ENCODE data around the gene STRA6. TPM values are rescaled to one million over a fixed set of nuclear protein-coding genes. Genes with fewer than 3 reads are reported as not detected.

STRA6 gene
- total RNA-seq, 1 experiment from 2014 or later = 0.17 TPM

DNA sequence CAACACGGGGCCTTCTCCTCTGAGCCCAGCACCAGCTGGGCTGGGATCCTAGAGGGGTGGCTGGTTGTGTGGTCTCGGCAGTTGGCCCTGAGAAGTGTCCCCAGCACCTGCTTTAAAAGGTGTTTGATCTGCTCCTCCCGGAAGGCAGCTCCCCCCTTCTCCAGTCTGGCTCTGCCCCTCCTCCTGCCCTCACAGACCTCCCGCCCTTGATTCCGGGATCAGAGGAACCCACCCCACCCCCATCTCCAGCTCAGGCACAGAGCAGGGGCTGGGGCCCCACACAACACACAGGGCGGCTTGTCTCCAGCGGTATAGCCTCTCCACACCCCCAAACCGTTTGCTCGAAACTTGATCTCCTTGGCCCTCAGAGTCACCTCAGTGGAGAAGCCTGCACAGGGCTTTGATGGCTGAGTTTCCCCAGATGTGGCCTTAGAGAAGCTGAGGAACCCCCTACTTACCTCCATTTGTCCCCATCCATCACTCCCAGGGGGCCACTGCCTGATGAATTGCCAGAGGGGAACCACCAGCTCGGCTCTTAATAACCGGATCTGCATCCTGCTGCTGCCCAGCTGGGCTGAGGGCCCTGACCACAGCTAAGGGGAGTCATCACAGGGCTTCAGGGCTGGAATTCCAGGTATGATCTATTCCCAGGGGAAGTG, 6.4 kb upstream of the STRA6 start:
- no peak for DNase-seq (ENCODE audit: extremely low read depth, low read depth)

DNA sequence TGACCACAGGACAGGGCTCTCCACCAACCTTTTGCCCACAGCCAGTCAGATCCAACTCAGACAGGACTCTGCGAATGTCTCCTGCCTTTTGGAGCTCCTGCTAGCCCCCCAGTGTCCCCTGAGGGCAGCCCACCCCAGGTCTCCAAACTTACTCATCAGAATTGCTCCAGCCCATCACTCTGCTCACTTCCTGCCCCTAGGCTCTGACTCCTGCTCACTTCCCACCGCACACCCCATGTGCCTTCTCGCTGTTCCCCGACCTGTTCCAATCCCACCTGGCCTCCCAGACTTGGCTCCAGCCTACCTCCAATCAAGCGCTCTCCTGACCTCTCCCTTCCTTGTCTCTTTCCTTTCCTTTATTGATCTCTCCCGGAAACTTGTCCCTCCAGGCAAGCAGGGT, 5.9 kb upstream of the STRA6 start:
- DNase-seq (ENCODE audit: extremely low read depth, low read depth) = no peak

DNA sequence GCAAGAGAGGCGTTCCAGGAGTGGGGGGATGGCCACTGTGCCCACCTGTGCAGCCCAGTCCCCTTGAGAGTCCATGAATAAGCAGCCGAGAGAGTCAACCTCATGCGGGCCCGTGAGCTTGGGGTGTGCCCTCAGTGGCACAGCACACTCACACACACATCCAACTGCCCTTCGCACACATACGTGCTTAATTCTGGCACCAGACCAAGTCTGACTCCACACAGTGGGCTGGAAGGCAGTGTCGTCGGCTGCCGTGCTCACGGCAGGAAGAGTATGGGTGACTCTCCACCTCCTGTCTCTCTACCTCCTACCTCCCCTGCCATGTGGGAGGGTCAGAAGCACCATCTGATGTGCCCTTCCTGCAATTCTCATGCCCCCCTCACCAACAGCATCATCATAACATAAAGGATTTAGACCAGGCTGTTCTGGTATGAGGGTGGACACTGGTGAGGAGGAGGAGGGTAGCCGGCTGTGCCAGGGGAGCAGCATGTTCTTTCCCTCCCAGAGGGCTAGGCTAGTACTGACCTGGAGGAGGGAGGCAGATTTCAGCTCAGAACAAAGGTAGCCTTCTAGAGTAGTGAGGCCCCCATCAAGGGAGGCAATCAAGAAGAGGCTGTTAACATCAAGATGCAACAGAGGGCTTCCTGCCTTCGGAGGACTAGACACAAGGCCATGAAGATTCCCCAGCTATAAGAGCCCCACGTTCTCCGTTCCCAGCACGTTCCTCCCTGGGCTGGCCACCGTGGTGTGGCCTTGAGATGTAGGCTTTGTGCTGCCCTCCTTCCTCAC, 5.3 kb upstream of the STRA6 start:
- DNase-seq (ENCODE audit: extremely low read depth, low read depth) = no peak

DNA sequence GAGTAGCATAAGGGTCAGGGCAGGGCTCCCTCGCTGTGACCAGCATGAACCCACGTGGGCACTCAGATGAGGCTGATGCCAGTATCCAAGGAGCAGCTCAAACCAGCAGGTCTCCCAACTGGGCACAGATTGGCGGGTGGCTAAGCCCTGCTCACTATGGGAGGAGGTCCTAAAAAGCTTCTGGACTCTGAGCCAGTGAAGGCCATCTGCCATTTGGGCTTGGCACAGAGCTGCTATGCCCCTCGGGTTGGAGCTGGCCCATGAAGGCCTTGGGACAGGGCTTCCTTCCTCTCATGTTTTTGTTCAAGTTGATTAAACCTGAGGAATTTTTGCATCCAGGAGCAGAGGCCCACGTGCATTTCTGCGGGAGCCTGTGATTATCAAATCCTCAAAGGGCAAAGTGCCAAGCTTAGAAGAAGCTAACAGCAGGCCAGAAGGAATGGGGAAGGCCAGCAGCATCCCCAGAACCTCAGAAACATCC, 4.3 kb upstream of the STRA6 start:
- DNase-seq (ENCODE audit: extremely low read depth, low read depth) = no peak

DNA sequence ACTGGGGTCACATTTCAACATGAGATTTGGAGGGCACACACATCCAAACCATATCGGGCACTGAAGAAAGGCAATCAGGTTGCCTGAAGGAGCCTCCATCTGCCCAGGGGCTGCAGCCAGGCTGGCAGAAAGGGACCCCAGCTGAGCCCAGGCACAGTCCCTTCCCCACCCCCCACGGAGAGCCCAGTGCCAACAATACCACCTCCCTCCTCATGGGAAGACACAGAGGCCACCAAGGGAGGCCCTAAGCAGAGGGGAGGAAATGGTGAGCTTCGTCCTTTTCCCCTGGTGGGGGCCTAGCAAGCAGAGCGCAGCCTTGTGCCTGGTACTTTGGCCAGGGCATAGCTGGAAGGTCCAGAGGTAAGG, 3.0 kb upstream of the STRA6 start:
- no peak for DNase-seq (ENCODE audit: extremely low read depth, low read depth)

DNA sequence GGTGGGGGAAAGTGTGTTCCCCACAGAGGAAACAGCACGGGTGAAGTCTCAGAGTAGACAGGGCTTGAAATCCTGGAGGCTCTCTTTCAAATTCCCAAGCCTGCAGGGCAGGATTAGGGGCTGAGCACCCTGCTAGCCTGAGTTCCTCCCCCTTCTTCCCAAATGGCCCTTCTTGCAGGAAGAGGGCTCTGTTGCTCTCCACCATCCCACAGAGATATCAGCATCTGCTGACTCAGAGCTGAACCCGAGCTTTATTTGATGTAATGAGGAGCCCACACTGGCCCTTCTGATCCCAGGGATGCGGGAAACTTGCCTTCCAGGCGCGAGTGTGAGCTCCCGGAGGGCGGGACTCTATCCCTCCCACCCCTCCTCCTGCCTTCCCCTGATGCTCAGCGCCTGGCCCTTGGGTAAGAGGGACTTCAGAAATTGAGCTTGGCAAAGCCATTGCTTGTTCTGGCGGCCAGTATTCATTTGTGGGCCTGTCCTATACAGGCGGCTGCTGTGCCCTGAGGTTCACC, 1.4 kb upstream of the STRA6 start:
- DNase-seq (ENCODE audit: extremely low read depth, low read depth) = no peak

DNA sequence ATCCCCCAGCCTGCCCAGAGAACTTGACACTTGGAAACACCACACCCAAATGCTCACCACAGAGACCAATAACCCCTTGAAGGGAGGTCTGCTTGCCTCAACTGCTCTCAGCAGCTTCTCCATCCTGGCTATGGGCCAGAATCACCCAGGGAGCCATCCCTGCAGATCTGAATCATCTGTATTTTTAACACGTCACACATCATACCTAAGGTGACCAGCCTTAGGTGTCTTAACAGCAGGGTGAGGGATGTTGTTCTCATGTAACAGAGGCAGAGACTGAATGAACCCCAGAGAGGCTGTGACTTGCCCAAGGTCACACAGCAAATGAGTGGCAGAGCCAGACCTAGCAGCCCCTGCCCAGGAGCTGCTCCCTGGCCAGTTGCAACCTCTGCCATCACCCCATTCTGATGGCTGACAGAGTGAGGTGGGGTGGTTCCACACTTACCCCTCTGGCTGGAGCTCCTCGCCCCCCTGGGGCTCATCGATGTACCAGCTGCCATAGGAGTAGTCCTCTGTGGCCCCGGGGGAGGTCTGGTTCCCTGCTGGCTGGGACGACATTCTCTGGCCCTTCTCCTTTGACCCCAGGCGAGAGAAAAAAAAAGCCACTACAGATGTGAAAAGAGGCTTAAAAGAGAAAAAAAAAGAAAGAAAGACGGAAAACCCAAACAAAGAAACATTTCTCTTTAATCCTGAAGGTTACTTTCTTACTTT, 722 bp downstream of the STRA6 start:
- DNase-seq (ENCODE audit: extremely low read depth, low read depth) = no peak

DNA sequence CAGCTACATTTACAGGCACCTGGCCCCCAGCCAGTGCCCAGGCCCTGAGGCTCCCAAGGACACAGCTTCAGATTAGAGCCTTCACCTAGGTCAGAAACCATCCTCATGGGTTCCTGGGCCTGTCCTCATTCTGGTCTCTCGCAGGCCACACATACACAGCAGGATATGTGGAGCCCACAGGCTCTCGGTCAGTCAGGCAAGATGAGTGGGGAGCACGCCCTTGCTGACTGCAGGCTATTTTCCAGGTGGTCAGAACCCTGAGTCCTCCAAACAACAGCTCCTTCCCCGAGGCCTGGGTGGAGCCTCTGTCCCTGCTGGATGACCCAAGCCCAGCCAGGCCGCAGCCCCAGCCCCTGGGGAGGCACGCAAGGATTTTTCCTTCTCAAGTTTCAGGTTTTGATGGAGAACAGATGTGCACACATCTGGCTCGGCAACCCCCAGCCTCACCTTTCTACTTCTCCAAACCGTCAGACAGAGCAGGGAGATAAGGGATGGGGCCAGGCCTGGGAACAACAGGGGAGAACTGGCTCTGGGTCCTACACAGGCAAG, 1.6 kb downstream of the STRA6 start:
- DNase-seq (ENCODE audit: extremely low read depth, low read depth) = no peak

DNA sequence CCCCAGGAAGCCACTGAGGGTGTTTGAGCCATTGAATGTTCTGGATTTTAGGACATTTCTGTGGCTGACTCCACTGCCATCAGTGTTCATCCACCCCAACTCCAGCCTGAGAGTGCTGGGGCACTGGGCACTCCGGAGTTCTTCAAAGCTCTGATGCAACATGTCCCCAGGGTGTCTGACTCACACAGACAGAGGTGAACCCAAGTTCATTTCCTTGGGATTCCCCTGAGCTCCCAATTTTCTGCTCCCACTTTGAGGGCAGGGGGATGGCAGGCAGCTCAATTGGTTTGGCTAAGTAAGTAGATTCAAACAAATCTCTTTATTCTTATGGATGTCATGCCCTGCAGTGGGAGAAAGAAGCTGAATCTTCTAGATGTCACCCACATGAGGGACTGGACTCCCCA, 2.2 kb downstream of the STRA6 start:
- DNase-seq (ENCODE audit: extremely low read depth, low read depth) = peak; percentile 60

DNA sequence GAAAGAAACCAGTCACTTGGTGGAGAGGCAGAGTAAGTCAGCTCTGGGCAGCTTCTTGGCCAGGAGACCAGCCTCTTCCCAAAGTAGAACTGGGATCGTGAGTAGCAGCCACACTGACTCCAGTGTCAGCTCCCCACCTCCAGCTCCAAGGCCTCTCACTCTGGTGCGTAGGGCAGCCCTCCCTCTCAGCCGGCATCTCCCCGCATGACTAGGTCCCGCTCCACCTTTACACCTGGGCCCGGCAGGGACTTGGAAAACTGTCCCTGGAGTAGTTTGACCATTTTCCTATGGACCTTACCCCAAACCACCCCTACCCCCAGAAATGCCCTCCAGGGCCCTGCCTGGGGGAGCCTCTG, 3.3 kb downstream of the STRA6 start:
- no peak for DNase-seq (ENCODE audit: extremely low read depth, low read depth)

DNA sequence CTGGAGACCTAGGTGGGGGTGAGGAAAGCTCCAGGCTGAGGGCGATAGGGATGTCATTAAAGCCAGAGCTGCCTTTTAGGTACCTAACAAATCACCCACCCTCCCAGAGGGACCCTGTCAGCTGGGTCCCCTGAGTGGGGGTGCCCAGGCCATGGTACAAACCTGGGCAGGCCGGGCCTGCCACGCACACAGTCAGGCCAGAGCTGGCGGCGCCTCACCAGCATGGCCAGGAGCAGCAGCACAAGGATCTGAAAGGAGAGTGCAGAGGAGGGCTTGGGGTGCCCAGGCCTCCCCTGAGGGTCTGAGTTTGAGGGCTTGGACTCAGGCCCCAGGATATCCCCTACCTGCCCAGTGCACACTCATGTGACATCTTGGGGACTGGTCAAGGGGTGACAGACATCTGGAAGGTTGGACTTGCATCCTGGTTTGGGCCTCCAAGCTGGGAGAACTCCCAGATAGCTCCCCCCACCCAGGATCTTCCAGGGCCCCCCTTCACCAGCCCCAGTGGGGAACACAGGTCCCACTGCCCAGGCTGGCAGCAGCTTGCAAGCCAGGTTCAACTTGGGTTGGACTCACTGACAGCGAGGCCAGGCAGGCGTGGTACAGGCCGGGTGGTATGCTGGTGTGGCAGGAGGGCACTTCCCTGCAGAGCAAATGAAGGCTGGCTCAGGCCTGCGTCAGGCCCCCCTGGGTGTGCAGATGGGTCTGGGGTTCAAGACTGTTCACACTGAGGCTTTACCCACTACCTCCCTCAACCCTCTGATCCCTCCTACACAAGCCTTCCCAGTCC, 5.2 kb downstream of the STRA6 start:
- no peak for DNase-seq (ENCODE audit: extremely low read depth, low read depth)

DNA sequence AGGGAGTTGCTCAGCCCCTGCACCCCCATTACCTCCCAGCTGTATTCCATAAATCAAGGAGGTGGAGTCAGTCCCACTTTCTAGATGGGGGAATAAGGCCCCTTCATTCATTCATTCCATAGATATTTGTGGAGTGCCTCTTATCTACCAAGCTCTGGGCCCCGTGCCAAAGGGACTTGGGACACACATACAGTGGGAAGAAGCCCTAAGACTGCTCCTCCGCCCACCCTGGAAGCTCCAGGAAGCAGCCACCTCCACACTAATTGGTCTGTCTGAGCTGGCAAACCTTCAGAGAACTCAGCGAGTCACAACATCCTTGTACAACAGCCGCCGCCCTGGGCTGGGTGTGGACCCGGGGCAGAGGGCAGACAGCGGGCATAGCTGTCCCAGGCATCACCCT, 6.4 kb downstream of the STRA6 start:
- DNase-seq (ENCODE audit: extremely low read depth, low read depth) = peak; percentile 14

DNA sequence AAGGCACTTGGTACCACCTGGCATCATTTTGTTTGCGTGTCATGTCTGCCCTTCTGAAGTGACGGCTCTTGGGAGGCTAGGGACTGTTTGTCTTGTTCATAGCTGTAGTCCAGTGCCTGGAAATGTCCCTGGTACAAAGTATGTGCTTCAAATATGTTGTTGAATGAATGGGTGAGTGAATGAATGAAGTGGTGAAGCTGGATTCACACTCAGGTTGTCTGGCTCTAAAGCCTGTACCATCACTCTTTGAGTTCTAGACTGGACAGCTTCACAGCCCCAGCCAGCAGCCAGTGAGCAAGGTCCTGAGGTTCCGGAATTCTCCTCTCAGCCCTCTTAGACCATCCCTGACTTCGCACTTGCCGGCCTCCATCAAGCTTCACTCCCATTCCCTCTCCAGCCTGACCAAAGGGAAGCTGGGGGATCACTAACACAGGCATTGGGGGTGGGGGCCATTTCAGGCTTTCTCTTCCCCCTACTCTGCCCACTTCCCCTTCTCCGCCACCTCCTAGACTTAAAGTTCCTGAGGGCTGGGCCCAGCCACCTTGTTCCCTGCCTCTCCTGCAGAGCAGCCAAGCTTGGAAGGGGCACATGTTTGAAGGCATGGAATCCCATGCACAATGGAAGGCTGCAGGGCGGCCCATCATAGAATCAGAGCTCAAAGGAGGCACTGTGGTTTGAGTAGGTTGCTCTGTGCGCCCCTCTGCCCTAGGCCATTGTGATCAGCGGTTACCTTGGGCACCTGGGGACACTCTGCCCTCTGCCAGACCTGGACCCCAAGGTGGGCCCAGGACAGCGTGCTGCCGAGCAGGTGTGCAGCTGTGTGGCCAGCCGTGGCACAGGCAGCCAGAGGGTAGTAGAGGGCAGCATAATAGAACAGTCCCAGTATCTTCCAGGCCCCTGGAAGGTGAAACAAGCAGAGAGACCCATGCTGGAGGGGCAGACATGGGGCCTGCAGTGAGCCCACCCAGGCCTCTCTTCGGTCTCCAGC, 7.7 kb downstream of the STRA6 start:
- no peak for DNase-seq (ENCODE audit: extremely low read depth, low read depth)

DNA sequence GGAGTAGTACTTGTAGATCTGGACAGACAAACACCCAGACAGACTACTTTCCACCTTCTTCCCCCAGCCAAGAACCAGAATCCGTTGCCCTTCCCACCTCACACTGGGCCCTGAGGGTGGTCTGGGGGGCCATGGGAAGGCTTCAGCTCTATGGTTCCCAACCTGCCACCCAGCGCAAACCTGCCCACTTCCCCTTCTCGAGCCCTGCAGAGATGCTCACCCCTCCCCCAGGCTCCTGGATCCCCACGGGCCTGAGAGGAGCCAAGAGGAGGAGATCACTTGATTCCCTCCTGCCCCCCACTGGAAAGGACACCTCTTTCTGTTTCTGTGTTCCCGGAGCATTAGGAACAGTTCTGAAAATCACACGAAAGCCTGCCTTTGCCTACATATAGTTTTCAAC, 8.7 kb downstream of the STRA6 start:
- no peak for DNase-seq (ENCODE audit: extremely low read depth, low read depth)

DNA sequence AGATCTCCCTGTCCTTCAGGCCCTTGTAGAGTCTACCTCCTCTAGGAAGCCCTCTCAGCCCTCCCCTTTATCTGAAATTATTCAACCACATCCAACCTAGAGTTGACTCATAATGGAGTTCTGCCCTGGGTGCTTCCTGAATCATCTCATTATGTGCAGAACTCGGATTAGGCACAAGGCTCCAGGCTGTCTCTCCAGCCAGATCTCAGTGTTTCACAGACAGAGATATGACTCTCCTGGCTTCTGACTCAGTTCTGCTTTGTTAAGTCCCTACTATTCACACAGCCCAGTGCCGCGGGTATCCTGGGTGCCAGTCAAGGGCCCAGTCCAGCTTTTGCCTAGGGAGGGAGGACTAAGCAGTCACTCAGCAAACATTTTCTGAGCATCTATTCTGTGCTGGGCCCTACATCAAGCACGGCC, 9.3 kb downstream of the STRA6 start:
- DNase-seq (ENCODE audit: extremely low read depth, low read depth) = no peak

DNA sequence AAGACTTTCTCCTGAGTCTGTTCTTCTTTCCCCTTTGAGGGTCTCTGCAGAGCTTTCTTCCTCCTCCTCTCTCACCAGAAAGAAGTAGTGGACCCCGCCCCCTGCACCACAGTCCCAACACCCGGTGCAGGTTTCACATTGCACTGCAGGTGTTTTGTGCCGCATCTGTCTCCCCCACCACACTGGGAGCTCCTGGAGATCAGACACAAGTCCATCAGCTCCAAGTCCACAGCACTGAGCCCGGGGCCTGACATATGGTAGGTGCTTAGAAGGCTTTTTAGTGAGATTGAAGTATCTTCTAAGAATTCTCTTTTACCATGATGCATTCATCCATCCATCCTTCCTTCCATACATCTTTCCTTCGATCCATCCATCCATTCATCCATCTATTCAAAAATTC, 9.8 kb downstream of the STRA6 start:
- DNase-seq (ENCODE audit: extremely low read depth, low read depth) = no peak

DNA sequence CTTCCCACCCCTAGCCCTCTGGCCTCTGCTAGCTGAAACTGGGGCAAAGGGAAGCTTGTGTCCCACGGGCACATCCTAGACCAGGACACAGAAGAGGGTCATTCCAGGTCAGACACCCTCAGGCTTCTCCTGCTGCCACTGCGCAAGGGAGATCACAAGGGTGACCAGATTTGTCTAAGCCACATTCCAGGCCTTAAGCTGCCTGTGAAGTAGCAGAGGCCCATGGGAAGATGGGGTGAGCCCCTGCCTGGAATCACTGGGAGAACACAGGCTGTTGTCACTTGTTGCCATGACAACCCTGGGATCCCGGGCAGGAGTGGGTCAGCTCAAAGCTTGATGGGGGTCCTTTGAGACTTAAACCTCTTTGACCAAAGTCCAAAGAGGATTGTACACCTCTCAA, 10.8 kb downstream of the STRA6 start:
- no peak for DNase-seq (ENCODE audit: extremely low read depth, low read depth)

DNA sequence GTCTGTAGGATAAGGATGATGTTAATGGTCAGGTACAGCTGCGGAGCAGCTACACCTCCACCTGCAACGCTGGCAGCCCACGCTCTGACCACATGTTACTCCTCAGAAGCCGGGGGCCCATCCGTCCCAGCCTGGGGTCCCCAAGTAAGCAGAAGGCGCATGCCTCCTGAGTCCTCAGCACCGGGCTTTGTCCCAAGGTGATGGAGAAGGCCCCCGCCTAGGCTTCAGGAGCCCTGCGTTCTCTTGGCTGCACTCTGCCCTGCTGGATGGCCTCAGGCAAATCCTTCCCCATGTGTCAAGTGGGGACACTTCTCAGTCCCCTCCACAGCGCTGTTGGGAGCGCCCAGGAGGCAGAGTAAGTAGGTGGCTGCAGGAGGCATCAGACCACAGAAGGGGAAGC, 14.4 kb downstream of the STRA6 start:
- DNase-seq (ENCODE audit: extremely low read depth, low read depth) = no peak

DNA sequence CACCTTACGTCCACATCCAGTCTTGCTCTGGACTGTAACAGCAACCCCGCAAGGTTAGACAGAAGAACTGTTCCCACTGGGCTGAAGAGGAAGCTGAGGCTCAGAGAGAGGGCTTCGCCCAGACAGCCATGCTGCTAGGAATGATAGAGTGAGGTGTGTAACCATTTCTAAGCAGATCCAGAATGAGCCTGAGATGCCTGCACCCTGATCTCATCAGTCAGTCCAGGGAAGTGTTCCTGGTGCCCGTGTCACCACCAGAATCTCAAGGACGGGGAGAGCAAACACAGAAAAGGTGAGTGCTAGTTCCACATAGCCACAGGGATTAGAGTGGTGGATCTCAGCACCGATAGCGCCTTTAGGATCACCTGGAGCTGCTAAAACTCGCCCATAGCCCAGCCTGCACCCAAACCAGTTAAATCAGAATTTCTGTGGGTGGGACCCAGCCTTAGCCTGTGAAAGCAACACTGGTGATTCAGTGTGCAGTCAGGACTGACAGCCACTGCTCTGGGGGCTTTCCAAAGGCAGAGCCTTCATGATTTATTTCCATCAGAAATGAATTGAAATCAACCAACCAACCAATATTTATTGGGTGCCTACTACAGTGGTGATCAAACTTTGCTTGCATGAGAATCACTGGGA, 16.8 kb downstream of the STRA6 start:
- DNase-seq (ENCODE audit: extremely low read depth, low read depth) = no peak

All from NCI-H460 (cell line).